Right ventricle myocardium inferior (tissue), 1 donor: ENCODE measurements around the gene SMLR1. TPM values are rescaled to one million over a fixed set of nuclear protein-coding genes. Genes with fewer than 3 reads are reported as not detected.
"Not testable (repeated sequence)": the region's sequence is repeated elsewhere in the genome, so short reads cannot be mapped to it uniquely, and the experiment has no call there.

Source experiments
- ATAC-seq: fragments of 200-7000 bp; cut with Tn5 transposase; one replicate; pipeline ENCODE4 v1.9.1; 2020; ENCODE audit warnings: mild to moderate bottlenecking, moderate library complexity
- DNase-seq: peaks from one replicate; pipeline ENCODE4 v3.0.0; 2021; ENCODE audit errors: missing footprints
- intact Hi-C: fragments of 100-400 bp; cut with DNase I; formaldehyde crosslinking; loops from one replicate; pipeline ENCODE4 v1.11.0; 2022
- long read RNA-seq: library from polyadenylated mRNA; unstranded; transcript quantifications from one replicate; pipeline ENCODE4 v2.0.0, GENCODE V29; 2021
- total RNA-seq: library from RNA; stranded (reverse); fragmentation: NEBNext Ultra II Directional; extraction: Animal tissue kit (Norgen Biotek cat#: 25700); gene quantifications from one replicate; pipeline ENCODE4 v1.2.1, GENCODE V29; 2021
- donor health status: DM: no; HTN: yes; CAD: no; lungs with severe emphysema.

Gene SMLR1
- not detected for total RNA-seq
- long read RNA-seq, result 0 reads

DNA sequence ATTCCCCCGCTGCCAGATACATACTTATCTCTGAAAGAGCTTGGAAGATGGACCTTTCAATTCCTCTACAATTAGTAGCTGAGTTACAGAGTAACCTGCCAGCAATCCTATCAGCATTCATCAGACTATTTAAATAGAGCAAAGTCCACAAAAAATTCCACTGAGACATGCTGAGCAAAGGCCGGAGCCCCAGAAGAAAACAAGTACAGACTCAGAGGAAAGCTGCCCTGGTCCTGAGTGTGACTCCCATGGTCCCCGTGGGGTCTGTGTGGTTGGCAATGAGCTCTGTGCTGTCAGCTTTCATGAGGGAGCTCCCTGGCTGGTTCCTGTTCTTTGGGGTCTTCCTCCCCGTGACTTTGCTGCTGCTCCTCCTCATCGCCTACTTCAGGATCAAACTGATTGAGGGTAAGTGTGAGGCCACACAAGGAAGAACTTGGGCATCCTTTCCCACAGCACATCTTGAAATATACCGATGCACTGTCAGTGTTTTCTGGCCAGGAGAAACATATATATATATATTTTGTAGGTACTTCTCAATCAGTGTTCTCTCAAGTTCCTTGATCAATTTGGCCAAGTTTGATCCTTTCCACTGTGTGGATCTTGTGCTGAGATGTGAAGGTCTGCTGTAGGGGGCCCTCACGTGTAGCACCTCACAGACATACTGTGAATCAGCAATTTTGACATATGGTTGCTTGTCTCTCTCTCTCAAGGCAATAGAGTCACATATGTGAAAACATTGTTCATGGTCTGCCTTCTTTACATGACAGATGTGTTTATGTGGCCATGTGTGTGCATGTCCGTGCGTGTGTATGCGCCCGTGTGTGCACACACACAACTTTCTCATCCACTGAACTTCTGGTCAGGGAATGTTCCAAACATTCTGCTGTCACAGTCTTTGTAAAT is at the start of gene SMLR1:
SMLR1 (plus strand) TSS at position 160 of the 903 bp plus-strand sequence; CDS start at position 168, 8 bp downstream.
- ATAC-seq (no peak), DNase-seq (no peak)
- intact Hi-C loops, result no loop called here

DNA sequence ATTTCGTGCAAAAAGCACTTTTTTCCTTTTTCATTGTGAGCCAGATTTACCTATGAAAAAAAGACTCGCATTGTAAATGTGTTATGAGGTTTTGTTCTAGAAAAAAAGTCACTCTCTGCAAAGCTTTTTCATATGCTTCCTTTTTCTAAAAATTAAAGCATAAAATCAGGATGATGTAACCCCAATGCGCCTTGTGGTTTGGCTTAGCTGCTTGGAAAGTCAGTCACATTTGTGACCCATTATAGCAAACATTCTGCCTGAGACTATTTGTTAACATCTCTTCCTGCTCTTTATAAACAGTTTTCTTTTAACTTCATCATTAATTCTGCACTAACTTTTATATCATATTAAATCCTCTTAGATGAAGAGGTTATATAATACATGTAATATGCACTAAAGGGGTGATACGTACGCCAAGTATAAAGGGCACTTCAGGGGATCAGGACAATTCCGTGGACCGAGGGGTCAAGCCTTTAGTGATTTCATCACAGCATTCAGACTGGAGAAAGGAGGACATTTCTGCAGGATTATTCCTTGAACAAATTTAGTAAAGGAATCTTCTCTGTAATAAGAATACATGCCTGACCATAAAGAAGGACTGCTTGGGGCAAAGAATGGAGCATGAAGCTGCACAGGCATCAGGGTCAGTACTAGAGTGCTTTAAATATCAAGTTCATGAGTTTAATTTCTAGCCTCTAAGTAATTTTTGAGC is 48.1 kb upstream of the SMLR1 start:
- intact Hi-C loops, result no loop called here
- ATAC-seq, result peak; percentile 67
- no peak for DNase-seq

DNA sequence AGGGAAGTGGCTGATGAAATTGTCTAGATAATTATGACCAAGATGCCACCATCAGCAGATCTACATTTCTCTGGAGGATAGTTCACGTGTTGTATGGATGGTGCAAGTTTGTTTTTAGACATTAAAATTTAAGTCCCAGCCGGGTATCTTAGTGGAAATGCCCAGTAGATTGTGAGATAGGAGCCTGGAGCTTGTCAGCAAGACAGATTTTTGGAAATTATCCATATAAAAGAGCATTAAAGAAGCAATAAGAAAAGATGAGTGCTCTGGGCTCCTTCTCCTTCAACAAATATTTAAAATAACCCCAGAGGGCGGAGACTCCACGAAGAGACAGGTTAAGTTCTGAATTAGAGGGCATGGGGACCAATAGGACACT is 47.6 kb upstream of the SMLR1 start:
- ATAC-seq (no peak), DNase-seq (no peak)
- intact Hi-C loops, result no loop called here

DNA sequence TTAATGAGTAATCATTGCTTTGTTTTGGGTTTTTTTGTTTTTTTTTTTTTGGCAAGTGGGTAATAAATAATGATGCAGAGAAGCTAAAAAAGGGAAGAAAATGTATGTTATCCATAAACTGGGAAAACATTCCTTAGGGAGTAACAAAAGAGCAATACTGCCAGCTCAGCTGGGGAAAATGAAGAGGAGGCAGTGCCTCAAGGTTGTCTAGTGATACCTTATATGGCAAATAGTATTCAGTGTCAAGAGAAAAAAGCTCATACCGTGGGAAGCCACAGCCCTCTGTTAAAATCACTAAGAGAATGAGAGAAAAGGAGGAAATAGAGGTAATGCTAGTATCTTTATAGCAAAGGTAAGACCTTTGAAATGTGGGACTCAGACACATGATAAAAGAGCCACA is 47.1 kb upstream of the SMLR1 start:
- intact Hi-C loops, result no loop called here
- ATAC-seq, result no peak

DNA sequence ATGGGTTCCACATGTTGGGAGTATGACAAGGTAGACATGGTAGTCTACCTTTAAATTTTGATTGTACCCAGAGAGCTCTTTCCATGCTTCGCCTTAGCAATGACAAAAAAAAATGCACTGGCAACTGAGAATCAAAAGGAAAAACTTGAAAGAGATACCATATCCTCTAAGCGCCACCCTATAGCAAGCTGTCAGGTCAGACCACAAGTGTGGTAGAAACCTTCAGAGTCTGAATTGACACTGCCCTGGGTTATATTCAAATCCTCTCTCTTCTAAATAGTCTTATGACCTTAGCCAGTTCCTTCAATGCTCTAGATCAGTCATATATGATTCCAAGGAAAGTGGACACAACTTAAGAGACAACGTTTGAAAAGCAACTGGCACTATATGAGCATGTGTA is 45.6 kb upstream of the SMLR1 start:
- no peak for ATAC-seq
- DNase-seq, result no peak
- intact Hi-C loops, result no loop called here

More for the DNA sequence above, 47.1 kb upstream of the SMLR1 start:
- DNase-seq, result no peak

DNA sequence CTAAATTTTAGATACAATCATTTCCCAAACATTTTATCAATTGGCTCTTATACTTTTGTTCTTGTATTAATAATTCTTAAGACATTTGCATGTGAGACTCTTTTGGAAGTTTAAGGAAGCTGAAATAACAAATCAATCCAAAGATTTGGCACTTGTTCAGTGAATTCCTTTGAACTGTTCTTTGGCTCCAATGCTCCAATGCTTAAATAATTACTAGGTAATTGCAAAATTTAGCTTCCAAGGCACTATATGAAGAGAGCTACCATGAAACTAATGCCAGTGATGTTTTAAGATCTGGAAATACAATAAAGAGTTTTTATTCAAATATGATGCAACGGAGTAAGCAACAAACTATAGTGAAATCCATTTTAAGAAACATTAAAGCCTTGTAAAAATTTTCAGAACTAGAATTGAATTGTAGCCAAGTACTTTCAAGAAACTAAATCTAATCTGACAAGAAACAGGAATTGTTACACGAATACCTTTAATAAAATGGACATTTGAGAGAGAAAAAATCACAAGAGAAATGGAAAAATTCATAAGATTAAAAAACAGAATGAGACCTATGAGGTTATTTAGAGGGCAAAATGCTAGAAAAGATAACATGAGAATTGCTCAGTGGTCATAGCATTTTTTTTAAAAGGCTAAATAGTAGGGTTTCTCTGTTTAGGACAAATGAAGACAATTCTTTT is 43.6 kb upstream of the SMLR1 start:
- intact Hi-C loops, result no loop called here
- no peak for ATAC-seq
- no peak for DNase-seq

DNA sequence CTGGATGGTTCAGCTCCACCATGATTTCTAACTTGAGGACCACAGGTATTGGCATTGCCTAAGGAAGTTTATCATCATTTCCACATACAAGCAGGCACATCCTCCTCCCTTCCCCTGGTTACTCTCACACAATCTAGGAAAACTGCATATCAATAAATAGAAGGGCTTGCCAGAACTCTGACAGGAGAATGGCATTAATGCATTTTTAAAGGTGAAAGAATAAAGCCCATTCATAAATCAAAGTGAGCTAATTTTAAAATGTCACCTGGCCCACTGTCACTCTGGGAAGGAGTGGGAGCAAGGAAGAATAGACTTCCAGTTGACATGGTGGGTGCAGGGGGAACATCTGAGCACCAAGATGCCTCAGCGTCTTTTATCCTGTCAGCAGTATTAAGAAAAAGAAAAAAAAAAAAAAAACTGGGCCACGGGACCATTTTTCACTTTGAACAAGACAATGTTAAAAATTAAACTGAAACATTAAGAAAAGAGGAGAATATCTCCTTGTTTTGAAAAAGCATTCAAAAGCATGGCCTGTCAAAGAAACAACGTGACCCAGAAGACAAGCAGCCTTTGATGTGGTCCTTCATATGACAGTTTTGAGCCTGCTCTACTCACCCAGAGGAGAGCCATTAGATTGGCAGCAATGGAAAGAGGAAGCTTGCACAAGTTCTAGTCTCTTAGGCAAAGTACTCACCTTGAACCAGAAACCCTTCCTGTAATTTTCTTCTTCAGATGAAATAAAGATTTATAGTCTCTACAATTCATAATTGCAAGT is 39.3 kb upstream of the SMLR1 start:
- ATAC-seq (no peak), DNase-seq (no peak)
- intact Hi-C loops, result no loop called here

DNA sequence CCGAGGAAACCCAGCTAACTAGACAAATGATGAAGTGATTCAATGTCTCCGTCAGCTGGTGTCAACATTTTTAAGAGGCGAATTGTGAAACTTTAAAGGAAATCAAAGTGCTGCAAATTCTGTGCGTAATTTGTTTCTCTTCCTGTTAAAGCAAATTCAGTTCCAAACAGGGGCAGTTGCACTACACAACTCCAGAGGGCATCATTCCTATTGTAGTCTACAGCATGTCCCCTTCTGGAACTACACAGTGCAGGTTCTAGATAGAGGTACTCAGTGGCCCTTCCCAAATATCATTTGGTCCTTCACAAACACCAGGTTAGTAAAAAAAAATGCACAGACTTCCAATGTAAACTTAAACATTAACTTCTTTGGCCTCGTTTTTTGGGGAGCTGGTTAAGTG is 38.3 kb upstream of the SMLR1 start:
- intact Hi-C loops, result no loop called here
- no peak for DNase-seq
- no peak for ATAC-seq

DNA sequence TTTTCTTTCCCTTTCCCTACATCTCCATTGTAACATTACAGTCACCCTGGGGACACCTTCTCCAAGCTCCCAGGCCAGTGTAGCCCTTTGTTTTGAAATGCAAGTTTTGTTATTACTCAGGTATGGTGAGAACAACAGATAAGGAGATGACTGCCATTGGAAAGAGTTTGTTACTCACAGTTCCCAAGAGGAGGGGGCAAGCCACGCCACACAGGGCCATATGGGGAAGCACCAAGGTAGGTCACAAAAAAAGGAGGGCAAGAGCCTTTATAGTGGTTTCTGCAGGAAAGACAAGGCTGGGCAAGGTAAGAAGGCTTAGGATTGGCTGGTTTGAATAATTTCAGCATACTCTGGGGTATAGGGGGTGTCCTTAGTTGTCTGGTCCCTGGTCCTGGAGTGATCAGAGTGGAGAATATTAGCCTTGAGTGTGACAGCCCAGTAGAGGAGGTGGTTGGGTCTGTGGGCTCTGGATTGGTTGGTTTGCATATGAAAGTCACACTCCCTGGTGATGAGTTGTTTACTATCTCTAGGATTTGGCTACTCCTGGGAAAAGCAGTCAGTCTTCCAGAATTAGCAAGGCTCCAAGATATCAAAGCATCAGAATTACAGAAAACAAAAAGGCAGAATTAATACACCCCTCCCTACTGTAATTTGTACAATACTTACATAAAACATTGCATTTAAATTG is 33.1 kb upstream of the SMLR1 start:
- ATAC-seq, result no peak
- DNase-seq, result no peak

DNA sequence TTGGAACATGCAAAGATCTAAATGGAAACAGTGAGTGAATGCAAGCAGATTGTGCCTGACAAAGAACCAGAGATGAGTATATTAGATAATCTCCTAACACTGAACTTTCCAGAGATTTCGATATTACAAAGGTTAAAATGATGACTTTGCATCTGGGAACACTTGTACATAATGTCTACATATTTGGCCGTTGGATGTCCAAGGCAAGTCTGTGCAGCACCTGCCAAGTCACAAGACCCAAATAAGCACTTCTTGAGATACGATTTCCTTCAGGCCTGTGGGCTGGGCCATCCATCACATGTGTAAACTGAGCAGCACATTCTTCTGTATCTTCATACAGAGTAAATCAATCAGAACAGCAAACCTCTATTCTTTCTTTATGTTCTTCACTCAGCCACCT is 32.5 kb upstream of the SMLR1 start:
- ATAC-seq (no peak), DNase-seq (no peak)
- intact Hi-C loops, result no loop called here

More for the DNA sequence above, 33.1 kb upstream of the SMLR1 start:
- intact Hi-C loops, result no loop called here

DNA sequence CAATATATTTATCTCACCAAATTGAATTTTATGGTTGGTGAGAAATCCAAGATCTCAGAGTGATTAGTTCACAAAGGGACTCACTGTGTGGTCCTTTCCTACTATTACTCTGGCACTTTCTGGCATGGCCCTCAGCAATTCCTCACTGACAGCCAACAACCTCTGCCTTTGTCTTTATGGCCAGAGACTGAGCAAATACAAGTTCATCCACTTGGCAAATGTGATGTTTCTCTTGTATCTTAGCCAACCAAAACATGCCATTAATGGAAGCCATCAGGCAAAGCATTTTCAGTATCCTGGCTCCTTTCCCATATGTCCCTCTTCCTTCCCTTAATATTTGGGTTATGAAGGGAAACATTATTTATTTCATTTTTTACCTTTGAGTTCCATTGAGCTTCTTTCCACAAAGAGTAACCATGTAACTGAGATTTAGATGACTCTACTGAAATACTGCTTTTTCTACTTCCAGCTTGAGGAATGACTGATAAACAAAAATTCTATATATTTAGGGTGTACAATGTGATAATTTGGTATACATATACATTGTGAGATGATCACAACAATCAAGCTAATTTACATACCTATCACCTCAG is 30.8 kb upstream of the SMLR1 start:
- DNase-seq (no peak), ATAC-seq (no peak)
- intact Hi-C loops, result no loop called here

DNA sequence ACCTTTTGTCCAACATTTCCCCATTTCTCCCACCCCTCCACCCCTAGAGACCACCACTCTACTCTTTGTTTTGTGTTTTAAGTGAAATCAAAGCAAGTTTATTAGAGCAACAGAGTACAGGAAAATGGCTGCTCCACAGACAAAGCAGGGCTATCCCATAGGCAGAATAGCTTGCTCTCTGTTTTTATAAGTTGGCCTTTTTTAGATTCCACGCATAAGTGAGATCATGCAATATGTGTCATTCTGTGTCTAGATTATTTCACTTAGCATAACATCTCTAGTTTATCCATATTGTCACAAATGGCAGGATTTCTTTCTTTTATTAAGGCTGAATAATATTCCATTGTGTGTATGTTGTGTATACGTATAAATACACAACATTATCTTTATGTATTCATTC is 30.1 kb upstream of the SMLR1 start:
- intact Hi-C loops, result no loop called here
- no peak for DNase-seq
- no peak for ATAC-seq

DNA sequence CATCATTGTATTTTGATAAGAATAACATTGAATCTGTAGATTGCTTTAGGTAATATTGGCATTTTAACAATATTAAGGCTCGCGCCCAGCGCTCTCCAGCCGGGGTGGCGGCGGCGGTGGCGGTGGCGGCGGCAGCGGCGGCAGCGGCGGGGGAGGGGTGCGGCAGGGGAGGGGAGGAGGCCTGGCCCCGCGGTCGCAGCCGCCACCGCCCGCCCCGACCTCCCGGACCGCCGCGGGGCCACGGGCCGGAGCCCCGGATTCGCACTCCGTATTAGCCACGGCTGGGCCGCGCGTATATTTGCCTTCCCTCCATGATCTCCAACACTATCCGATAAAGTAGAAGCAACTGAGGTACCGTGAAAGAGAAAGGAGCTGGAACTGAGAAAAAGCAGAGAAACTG is 25.8 kb upstream of the SMLR1 start:
- intact Hi-C loops, DNase-seq, ATAC-seq: not testable (repeated sequence)

DNA sequence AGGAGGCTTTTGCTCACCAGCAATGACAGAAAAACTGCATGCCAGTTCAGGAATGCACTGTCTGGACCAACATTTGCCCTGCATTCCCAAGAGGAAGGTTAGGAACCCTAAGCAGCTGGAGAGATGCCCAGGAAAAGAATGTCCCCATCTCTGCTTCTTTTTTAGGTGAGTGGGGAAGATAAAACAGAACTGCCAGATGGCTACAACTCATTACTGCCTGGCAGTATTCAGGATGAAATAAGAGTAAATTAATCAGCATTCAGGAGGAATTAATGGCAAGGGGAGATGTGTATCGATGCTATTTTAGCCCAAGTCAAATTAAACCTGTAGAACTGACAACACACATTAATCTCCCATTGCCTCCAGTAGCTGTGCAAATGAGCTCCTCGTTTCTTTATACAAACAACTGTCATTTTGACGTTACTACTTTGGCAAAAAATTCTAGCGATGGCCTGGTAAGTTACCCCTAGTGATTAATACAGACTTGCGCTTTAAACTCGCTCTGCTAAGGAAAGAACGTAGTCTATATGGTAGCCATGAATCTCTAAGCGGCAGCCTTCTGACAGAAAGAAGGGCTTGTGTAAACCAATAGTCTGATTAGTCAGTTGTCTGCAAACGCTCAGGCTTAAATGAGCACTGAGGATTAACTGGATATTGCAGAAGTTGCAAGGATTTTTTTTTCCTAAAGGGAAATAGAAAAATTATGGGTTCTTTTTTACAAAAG is 16.7 kb upstream of the SMLR1 start:
- no peak for ATAC-seq
- no peak for DNase-seq
- intact Hi-C loops, result no loop called here

DNA sequence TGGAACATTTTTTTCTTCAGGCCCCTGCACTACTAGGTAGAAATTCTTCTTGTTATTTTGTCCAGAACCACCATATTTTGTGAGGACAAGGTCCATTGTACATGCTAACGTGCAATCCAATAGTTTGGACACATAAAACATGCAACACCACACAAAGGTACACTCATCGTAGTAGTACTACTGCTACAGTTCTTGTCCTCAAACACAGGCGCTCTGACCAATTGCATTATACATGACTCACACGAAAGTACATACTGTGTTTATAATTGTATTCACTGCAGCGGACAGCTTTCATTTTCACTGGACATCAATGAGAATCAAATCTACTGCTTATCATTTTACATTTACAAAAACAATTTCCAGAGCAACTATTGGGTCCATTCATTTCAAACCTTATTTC is 15.3 kb upstream of the SMLR1 start:
- intact Hi-C loops, result no loop called here
- ATAC-seq (no peak), DNase-seq (no peak)

DNA sequence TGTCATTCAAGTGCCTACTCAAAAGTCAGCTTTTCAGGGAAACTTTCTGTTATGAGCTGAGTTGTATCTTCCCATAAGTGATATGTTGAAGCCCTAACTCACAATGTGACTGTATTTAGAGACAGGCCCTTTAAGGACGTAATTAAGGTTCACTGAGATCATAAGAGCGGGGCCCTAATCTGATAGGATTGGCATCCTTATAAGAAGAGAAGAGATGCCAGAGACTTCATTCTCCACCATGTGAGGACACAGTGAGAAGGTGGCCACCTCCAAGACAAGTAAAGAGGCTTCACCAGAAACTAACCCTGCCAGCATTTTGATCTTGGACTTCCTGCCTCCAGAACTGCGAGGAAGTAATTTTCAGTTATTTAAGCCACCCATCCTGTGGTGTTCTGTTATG is 12.7 kb upstream of the SMLR1 start:
- intact Hi-C loops, result no loop called here
- DNase-seq, result no peak
- ATAC-seq, result no peak
